Endothelial cell of umbilical vein (primary cell): ENCODE data around the gene PKD1. TPM values are rescaled to one million over a fixed set of nuclear protein-coding genes. Genes with fewer than 3 reads are reported as not detected.

Source experiments
- BruUV-seq: library from RNA; stranded (reverse); fragments of 400-500 nt; replicated peaks from 2 replicates; lab custom pipeline; 2021; lab: Mats Ljungman, UMichigan
- CTCF ChIA-PET: fragments of 300-600, 350-600 bp; sonication (Branson Sonifier 250); formaldehyde crosslinking; loops from one replicate; lab custom pipeline; 2021; ENCODE audit warnings: antibody characterized with exemption, inconsistent platforms; lab: Charles Lee
- POLR2A ChIA-PET: fragments of 300-600, 350-600 bp; sonication (Branson Sonifier 250); formaldehyde crosslinking; loops from one replicate; lab custom pipeline; 2021; ENCODE audit warnings: antibody characterized with exemption, inconsistent platforms; lab: Charles Lee
- DNase-seq: peaks from one replicate; pipeline ENCODE4 v3.0.0-alpha.2; 2011; ENCODE audit warnings: low read depth, low spot score
- FAIRE-seq: peaks from 2 replicates; lab custom pipeline; 2011; peaks lifted over from hg19 to GRCh38; lab: Jason Lieb, UNC
- H2AFZ ChIP-seq: 2 replicates; pipeline ENCODE4 v1.6.0; 2012; ENCODE audit warnings: low read depth, low read length, control low read depth, inconsistent platforms
- H3K27ac ChIP-seq: 2 replicates; pipeline ENCODE4 v1.5.1; 2011; ENCODE audit warnings: low read depth, mild to moderate bottlenecking, control low read depth, low read length, moderate library complexity; ENCODE audit not compliant: insufficient read depth
- H3K27me3 ChIP-seq, 2 experiments: 2 replicates each; pipeline versions ENCODE4 v1.6.0 to v1.6.1; 2011; ENCODE audit warnings: low read length in 2 of 2, mixed read lengths in 1 of 2; ENCODE audit not compliant: control insufficient read depth in 2 of 2, insufficient read depth in 2 of 2
- H3K36me3 ChIP-seq, 2 experiments: 2 replicates in 1 of 2; 3 replicates in 1 of 2; pipeline ENCODE4 v1.5.1; 2011; ENCODE audit warnings: low read length in 2 of 2, mild to moderate bottlenecking in 1 of 2, moderate library complexity in 1 of 2; ENCODE audit not compliant: control insufficient read depth in 2 of 2, insufficient read depth in 2 of 2; ENCODE audit errors: extremely low read depth in 1 of 2
- H3K4me1 ChIP-seq: 3 replicates; pipeline ENCODE4 v1.5.1; 2011; ENCODE audit warnings: mild to moderate bottlenecking, low read length; ENCODE audit not compliant: control insufficient read depth, insufficient read depth; ENCODE audit errors: extremely low read depth
- H3K4me2 ChIP-seq: 2 replicates; pipeline ENCODE4 v1.6.1; 2011; ENCODE audit warnings: low read length, control low read depth, mixed read lengths; ENCODE audit not compliant: insufficient read depth
- H3K4me3 ChIP-seq, 3 experiments: fragments of 200-600 bp in 1 of 3; sonication (generic), shearing (Covaris generic) in 1 of 3; replicated peaks in 1 of 3; 2 replicates each; pipeline ENCODE4 v1.5.1; 2011 to 2016; ENCODE audit warnings: control low read depth in 3 of 3, low read length in 3 of 3, mild to moderate bottlenecking in 2 of 3, inconsistent platforms in 1 of 3, low read depth in 1 of 3, moderate library complexity in 1 of 3; ENCODE audit not compliant: insufficient read depth in 1 of 3
- H3K79me2 ChIP-seq: 2 replicates; pipeline ENCODE4 v1.6.0; 2012; ENCODE audit warnings: low read length, inconsistent platforms; ENCODE audit not compliant: control insufficient read depth, insufficient read depth
- H3K9ac ChIP-seq: replicated peaks from 2 replicates; pipeline ENCODE3; 2011; ENCODE audit warnings: low read length, control low read depth; ENCODE audit not compliant: insufficient read depth; ENCODE audit errors: extremely low read depth
- H3K9me1 ChIP-seq: replicated peaks from 3 replicates; pipeline ENCODE4 v1.6.0; 2011; ENCODE audit warnings: mild to moderate bottlenecking, low read length; ENCODE audit not compliant: control insufficient read depth, insufficient read depth; ENCODE audit errors: extremely low read depth
- H3K9me3 ChIP-seq: replicated peaks from 2 replicates; pipeline ENCODE4 v1.5.1; 2012; ENCODE audit warnings: low read length, inconsistent platforms; ENCODE audit not compliant: control insufficient read depth, insufficient read depth
- H4K20me1 ChIP-seq: replicated peaks from 2 replicates; pipeline ENCODE3; 2011; ENCODE audit warnings: mild to moderate bottlenecking, low read length; ENCODE audit not compliant: control insufficient read depth, insufficient read depth; ENCODE audit errors: extremely low read depth
- CTCF ChIP-seq, 2 donors: IDR thresholded peaks; 1 replicate in 1 of 2; 2 replicates in 1 of 2; pipeline ENCODE4 v1.5.1; 2011; ENCODE audit warnings: low read length in 2 of 2, mild to moderate bottlenecking in 2 of 2, moderate library complexity in 2 of 2, control low read depth in 1 of 2, inconsistent platforms in 1 of 2, low read depth in 1 of 2; ENCODE audit not compliant: insufficient read depth in 1 of 2; ENCODE audit errors: extremely low read depth in 1 of 2
- EZH2 ChIP-seq: IDR thresholded peaks from 2 replicates; pipeline ENCODE4 v1.6.1; 2012; ENCODE audit warnings: borderline replicate concordance, low read depth, mild to moderate bottlenecking, moderate library complexity, low read length, inconsistent platforms; ENCODE audit not compliant: severe bottlenecking
- FOS ChIP-seq: IDR thresholded peaks from 2 replicates; pipeline ENCODE4 v1.6.1; 2011; ENCODE audit warnings: mild to moderate bottlenecking, low read length, moderate library complexity, borderline replicate concordance; ENCODE audit not compliant: insufficient read depth
- GATA2 ChIP-seq: IDR thresholded peaks from 2 replicates; pipeline ENCODE4 v1.7.0; 2011; ENCODE audit warnings: low read depth, mild to moderate bottlenecking, moderate library complexity, mixed read lengths, low read length; ENCODE audit not compliant: insufficient read length, insufficient read depth
- JUN ChIP-seq: IDR thresholded peaks from 2 replicates; pipeline ENCODE4 v1.6.1; 2011; ENCODE audit warnings: borderline replicate concordance, low read depth; ENCODE audit not compliant: insufficient read length, insufficient read depth
- MAX ChIP-seq: IDR thresholded peaks from 2 replicates; pipeline ENCODE4 v1.6.1; 2011; ENCODE audit not compliant: insufficient read depth, insufficient read length
- MYC ChIP-seq: IDR thresholded peaks from one replicate; pipeline ENCODE4 v1.6.1; 2011; ENCODE audit warnings: mild to moderate bottlenecking, low read depth, low read length
- POLR2A ChIP-seq: IDR thresholded peaks from 2 replicates; pipeline ENCODE4 v1.6.1; 2012; ENCODE audit warnings: low read depth, mild to moderate bottlenecking, control low read depth, low read length
- POLR2AphosphoS5 ChIP-seq: IDR thresholded peaks from 2 replicates; pipeline ENCODE4 v1.6.1; 2012; ENCODE audit warnings: low read depth, mild to moderate bottlenecking, control low read depth, low read length, moderate library complexity; ENCODE audit not compliant: insufficient read depth
- dilution Hi-C: fragments of 300-500 bp; cut with MboI; formaldehyde crosslinking; loops from one replicate; pipeline ENCODE4 v1.15.0; 2019; ENCODE audit warnings: low sequenced_read_pairs; ENCODE audit not compliant: extremely low pct_ligation_motif_present
- intact Hi-C: fragments of 100-400 bp; cut with micrococcal nuclease; formaldehyde crosslinking; loops from one replicate; pipeline ENCODE4 v1.10.0; 2022
- polyA plus RNA-seq, 4 experiments: library from polyadenylated mRNA; depleted of rRNA in 3 of 4; stranded (reverse) in 3 of 4; unstranded in 1 of 4; fragments of >200 nt; gene quantifications; 2 replicates each; pipeline versions ENCODE4 v1.2.1 to v1.2.3, GENCODE V29; 2011 to 2012; ENCODE audit warnings: missing spikeins in 1 of 4
- total RNA-seq: library from RNA; stranded (reverse); gene quantifications from 2 replicates; pipeline ENCODE4 v1.2.3, GENCODE V29; 2021

The PKD1 gene
- total and polyA plus RNA-seq, 2 donors (not counting 3 experiments of a cell fraction or from before 2014, with no cell fraction given): 52.5 to 102 TPM

DNA sequence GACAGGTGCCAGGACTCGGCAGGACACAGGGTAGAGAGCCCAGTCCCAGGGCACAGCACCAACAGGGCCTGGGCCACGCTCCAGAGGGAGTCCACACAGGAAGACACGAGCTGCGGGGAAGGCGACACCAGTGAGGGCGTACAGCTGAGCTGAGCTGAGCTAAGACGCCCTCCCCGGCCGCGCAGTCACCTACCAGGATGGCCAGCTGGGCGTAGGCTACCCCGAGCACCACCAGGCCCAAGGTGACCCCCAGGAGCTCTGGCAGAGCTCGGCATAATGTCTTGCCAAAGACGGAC, 45.3 kb downstream of the PKD1 start:
- FAIRE-seq (no peak), DNase-seq (no peak)
- H3K9me1 ChIP-seq: no peaks in the 10 kb centered on the region
- peaks cover 5% of the 10 kb centered on the region for H3K4me1 ChIP-seq
- H3K27me3 ChIP-seq: no peaks in the 10 kb centered on the region
- no peak for TF ChIP-seq CTCF (IDR thresholded peaks at IDR 0.05; ENCODE audit: extremely low read depth in 1 of 2, insufficient read depth in 1 of 2, low read depth in 1 of 2, low read length in 2 of 2)
- TF ChIP-seq MAX: no peak
- no peak for TF ChIP-seq MYC
- TF ChIP-seq EZH2: no peak
- no peak for TF ChIP-seq POLR2AphosphoS5
- TF ChIP-seq JUN: no peak
- TF ChIP-seq FOS: no peak
- no peak for TF ChIP-seq GATA2
- no peak for TF ChIP-seq POLR2A
- H3K9ac ChIP-seq: no peak overlapping the region
- no peaks in the 10 kb centered on the region for H4K20me1 ChIP-seq
- POLR2A ChIA-PET: interaction anchor here (1.0 to 1.3 kb wide), 2 partner anchors 47 to 65 kb away, joined by 3 to 7 read pairs; partner anchors contain the start of gene TRAF7
- dilution Hi-C loops (no loop called here), intact Hi-C loops (loop anchor here (2.0 kb wide), 1 partner anchor 68 kb away; no protein-coding TSS in a partner anchor)
- peaks cover 2 to 25% of the 10 kb centered on the region in 2 experiments for H3K36me3 ChIP-seq
- H3K9me3 ChIP-seq: no peaks in the 10 kb centered on the region
- BruUV-seq: no TSS peak
- no peaks in the 10 kb centered on the region for H3K79me2 ChIP-seq
- H3K4me3 ChIP-seq: no peak overlapping the region
- CTCF ChIA-PET: interaction anchor here (0.5 to 4.0 kb wide), 6 partner anchors 10 to 98 kb away, joined by 3 to 36 read pairs (median 6); partner anchors contain the start of gene NHERF2
- no peak overlapping the region for H2AFZ ChIP-seq
- no peak overlapping the region for H3K27ac ChIP-seq
- H3K4me2 ChIP-seq: no peak overlapping the region
